HS-5 (cell line): Measurements from ENCODE around the gene FAM170A.

Experiments used
- DNase-seq: peaks from one replicate; pipeline ENCODE4 v3.0.0-alpha.2; 2012; ENCODE audit warnings: low read depth

Gene FAM170A, protein sequence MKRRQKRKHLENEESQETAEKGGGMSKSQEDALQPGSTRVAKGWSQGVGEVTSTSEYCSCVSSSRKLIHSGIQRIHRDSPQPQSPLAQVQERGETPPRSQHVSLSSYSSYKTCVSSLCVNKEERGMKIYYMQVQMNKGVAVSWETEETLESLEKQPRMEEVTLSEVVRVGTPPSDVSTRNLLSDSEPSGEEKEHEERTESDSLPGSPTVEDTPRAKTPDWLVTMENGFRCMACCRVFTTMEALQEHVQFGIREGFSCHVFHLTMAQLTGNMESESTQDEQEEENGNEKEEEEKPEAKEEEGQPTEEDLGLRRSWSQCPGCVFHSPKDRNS

DNA sequence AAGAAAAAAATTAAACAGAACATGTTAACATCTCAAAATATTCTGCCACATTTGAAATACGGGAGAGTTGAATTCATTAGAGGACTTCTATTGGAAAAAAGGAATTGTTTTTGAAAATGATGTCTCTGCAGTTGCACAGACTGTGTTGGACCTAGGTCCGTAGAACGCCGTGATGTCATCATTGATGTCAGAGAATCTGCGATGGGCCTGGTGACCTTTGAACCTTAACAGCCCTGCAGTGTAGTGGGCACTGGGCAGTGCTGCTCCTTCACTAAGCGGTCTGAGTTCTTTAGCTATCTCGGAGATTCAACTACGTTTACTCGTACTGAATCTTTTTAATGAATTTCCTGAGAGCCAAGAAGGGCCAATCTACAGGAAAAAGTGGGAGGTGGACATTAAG lies at the start of gene FAM170A:
Gene FAM170A (plus strand): TSS at position 220 of the 400 bp plus-strand sequence. CDS start 211 bp downstream, outside the sequence.
- DNase-seq = no peak

GRCh38 chr5:119582987-119583386 lies 46.4 kb upstream of the FAM170A start:
- no peak for DNase-seq

DNA sequence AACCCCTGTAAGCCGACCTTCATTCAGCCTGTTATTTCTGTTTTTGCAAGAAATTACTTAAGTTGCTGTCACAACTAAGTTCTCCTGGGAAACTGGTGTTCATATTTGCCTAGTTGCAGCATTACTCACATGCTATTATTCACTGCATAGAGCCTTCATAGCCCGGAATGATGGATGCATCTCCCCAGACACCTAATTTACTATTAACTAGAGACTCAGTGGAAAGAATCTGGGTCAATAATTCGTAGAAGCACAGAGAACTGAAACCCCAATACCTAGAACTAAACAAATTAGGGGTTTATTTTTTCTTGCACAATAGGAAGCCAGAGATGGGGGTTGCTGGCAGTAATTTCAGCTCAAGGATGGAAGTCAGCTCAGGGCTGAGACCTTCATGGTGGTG lies 45.7 kb upstream of the FAM170A start:
- DNase-seq = peak; percentile 15

DNA sequence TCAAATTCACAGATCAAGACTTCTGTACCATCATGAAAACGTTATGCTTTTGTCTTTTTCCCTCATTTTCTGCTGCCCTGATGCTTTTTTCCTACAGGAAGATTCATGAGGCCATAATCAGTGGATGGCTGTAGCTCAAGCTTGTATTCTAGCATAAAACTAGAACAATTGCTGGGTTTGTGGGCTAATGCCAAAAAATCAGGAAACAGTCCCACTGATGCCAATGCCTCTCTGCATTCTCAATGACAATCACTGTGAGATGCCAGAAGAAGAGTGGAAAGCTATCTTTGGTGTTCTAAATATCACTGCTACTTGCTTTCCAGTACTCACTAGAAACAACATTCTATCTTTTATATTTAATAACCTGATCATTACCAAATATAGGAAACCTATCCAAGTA lies 33.3 kb upstream of the FAM170A start:
- DNase-seq = no peak

- DNase-seq = no peak
These were observed 31.5 kb upstream of the FAM170A start for GRCh38 chr5:119597728-119598298.

- DNase-seq = no peak
These were observed 15.4 kb upstream of the FAM170A start for GRCh38 chr5:119613937-119614336.

DNA sequence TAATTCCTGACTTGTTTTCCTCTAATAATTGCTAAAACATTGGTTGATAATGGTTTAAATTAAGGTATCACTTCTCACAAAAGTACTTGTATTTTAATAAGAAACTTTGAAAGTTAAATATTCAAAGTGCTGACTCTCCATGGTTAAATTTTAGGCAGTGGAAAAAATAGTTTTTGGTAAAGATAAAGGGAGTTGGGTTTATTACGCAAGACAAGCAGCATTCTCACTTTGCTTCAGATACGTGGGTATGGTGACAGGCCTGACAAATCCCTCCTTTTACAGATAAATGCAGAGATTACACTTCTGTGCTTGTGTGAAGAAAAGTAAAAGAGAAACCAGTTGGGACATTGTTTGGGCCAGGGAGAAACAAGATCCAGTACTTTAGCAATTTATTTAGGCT lies 14.5 kb upstream of the FAM170A start:
- no peak for DNase-seq

- no peak for DNase-seq
These were observed 3.3 kb upstream of the FAM170A start for GRCh38 chr5:119626086-119626485.

GRCh38 chr5:119630752-119631440 lies 1.5 kb downstream of the FAM170A start:
- DNase-seq = no peak

- DNase-seq = no peak
These were observed 2.3 kb downstream of the FAM170A start for GRCh38 chr5:119631660-119632059.

- no peak for DNase-seq
These were observed 22.1 kb downstream of the FAM170A start for GRCh38 chr5:119651486-119651885.

GRCh38 chr5:119655061-119655460 lies 25.7 kb downstream of the FAM170A start:
- DNase-seq = peak; percentile 36

- no peak for DNase-seq
These were observed 26.7 kb downstream of the FAM170A start for GRCh38 chr5:119656023-119656422.

DNA sequence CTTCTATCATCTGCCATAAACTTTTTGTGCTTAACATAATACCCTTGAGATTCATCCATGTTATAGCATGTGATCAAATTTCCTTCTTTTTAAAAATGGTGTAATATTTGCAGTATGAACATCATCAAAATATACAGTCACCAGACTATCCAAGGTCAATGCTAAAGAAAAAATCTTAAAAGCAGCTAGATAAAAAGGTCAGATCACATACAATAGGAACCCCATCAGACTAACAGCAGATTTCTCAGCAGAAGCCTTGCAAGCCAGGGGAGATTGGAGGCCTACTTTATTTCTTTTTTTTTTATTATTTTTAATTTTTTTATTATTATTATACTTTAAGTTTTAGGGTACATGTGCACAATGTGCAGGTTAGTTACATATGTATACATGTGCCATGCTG lies 37.2 kb downstream of the FAM170A start:
- no peak for DNase-seq

DNA sequence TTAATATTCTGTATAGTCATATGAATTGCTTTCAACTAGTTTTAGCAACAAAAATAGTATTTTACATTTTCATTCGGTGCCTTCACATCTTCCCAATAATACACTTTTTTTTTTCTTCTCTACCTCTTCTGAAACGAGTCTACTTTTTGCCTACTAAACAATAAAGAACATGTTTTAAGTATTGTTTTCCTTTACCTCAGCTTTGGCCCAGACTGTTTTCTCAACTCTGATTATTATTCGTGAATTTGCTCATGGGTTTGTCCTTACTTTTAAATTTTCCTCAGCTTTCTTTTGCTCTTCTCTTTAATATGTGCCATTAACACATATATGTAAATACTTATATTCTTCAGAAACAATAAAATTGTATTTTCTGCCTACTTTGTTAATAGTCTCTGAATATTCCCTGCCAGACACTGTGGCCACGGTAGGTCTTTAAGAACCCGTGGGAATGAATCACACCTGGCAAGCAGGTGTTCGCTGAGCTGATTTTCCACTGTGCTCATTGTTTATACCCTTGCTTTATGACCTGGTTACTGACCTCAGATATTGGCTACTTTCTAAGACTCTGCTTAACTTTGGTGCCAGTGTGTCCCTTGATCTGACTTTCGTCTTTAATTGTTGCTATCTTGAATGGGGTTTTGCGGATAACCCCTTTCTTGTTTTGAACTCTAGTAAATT lies 49.1 kb downstream of the FAM170A start:
- no peak for DNase-seq

DNA sequence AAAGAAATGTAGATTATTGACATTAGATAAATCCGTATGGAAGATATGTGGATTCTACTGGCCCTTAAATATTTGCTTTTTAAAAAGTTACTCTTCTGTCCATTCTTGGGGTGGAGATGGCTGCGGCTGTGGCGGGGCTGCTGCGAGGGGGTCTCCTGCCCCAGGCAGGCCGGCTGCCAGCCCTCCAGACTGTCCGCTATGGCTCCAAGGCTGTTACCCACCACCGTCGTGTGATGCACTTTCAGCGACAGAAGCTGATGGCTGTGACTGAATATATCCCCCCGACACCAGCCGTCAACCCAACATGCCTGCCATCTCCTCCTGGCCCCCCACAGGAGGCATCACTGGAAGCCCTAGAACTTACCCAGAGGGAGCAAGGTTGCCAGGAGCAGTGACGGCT lies 50.7 kb downstream of the FAM170A start:
- DNase-seq = no peak

GRCh38 chr5:119681734-119682133 lies 52.4 kb downstream of the FAM170A start:
- DNase-seq = no peak

DNA sequence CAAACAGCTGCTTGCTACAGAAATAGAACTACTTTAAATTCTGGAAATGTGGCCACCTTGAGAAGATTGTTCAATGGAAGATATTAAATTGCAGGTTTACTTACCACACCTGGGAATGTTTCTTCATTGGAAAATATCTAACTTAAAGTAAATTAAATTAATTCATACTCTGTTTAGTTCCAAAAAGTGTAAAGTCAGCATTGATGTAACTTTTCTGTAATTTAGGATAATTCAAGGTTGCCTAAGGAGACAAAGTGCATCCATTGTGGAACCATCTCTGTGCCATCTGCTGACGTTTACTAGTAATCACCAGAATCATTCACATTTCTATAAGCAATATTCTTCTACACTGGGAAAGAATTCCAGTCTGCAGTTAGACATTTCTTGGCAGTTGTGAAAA lies 53.0 kb downstream of the FAM170A start:
- DNase-seq = no peak
